ENCODE data around the gene GLT8D2.

GLT8D2 gene

GRCh38 chr12:104049903-104050356 lies at the start of gene GLT8D2:
GLT8D2 (minus strand) TSS chr12:104050187; CDS start chr12:104019648, 30,539 bp downstream.
- DNase-seq (ENCODE audit: low read depth in 3 of 3, low spot score in 1 of 3), result no peak

GRCh38 chr12:104097954-104098353 lies 48.0 kb upstream of the GLT8D2 start:
- DNase-seq (ENCODE audit: low read depth in 3 of 3, low spot score in 1 of 3), result no peak

GRCh38 chr12:104095289-104095688 lies 45.3 kb upstream of the GLT8D2 start:
- DNase-seq (ENCODE audit: low read depth in 3 of 3, low spot score in 1 of 3), result no peak

GRCh38 chr12:104094284-104094683 lies 44.3 kb upstream of the GLT8D2 start:
- no peak for DNase-seq (ENCODE audit: low read depth in 3 of 3, low spot score in 1 of 3)

GRCh38 chr12:104091136-104091535 lies 41.1 kb upstream of the GLT8D2 start:
- DNase-seq (ENCODE audit: low read depth in 3 of 3, low spot score in 1 of 3), result no peak

- no peak for DNase-seq (ENCODE audit: low read depth in 3 of 3, low spot score in 1 of 3)
Measured at GRCh38 chr12:104090685-104091084, 40.7 kb upstream of the GLT8D2 start.

GRCh38 chr12:104083769-104084475 lies 33.9 kb upstream of the GLT8D2 start:
- no peak for DNase-seq (ENCODE audit: low read depth in 3 of 3, low spot score in 1 of 3)

- no peak for DNase-seq (ENCODE audit: low read depth in 3 of 3, low spot score in 1 of 3)
Measured at GRCh38 chr12:104080764-104081163, 30.8 kb upstream of the GLT8D2 start.

GRCh38 chr12:104079024-104079423 lies 29.0 kb upstream of the GLT8D2 start:
- DNase-seq (ENCODE audit: low read depth in 3 of 3, low spot score in 1 of 3), result no peak

- no peak for DNase-seq (ENCODE audit: low read depth in 3 of 3, low spot score in 1 of 3)
Measured at GRCh38 chr12:104073699-104074098, 23.7 kb upstream of the GLT8D2 start.

GRCh38 chr12:104072099-104072498 lies 22.1 kb upstream of the GLT8D2 start:
- no peak for DNase-seq (ENCODE audit: low read depth in 3 of 3, low spot score in 1 of 3)

GRCh38 chr12:104064842-104065427 lies 14.9 kb upstream of the GLT8D2 start:
- no peak for DNase-seq (ENCODE audit: low read depth in 3 of 3, low spot score in 1 of 3)

- peak; percentile 64 to 85 (median 71) for DNase-seq (ENCODE audit: low read depth in 3 of 3, low spot score in 1 of 3)
Measured at GRCh38 chr12:104064031-104064841, 14.2 kb upstream of the GLT8D2 start, which contains the start of gene HCFC2. HCFC2 (plus strand) TSS chr12:104064531; CDS start chr12:104064561, 30 bp downstream.

GRCh38 chr12:104063712-104064030 lies 13.7 kb upstream of the GLT8D2 start:
- DNase-seq (ENCODE audit: low read depth in 3 of 3, low spot score in 1 of 3), result peak in 1 of 3 donors; percentile 4

GRCh38 chr12:104060791-104061190 lies 10.8 kb upstream of the GLT8D2 start:
- DNase-seq (ENCODE audit: low read depth in 3 of 3, low spot score in 1 of 3), result no peak

- no peak for DNase-seq (ENCODE audit: low read depth in 3 of 3, low spot score in 1 of 3)
Measured at GRCh38 chr12:104059963-104060362, 10.0 kb upstream of the GLT8D2 start.

GRCh38 chr12:104058802-104059201 lies 8.8 kb upstream of the GLT8D2 start:
- no peak for DNase-seq (ENCODE audit: low read depth in 3 of 3, low spot score in 1 of 3)

GRCh38 chr12:104057771-104058197 lies 7.8 kb upstream of the GLT8D2 start:
- no peak for DNase-seq (ENCODE audit: low read depth in 3 of 3, low spot score in 1 of 3)

- DNase-seq (ENCODE audit: low read depth in 3 of 3, low spot score in 1 of 3), result no peak
Measured at GRCh38 chr12:104056419-104056972, 6.5 kb upstream of the GLT8D2 start.

GRCh38 chr12:104055686-104056388 lies 5.8 kb upstream of the GLT8D2 start:
- DNase-seq (ENCODE audit: low read depth in 3 of 3, low spot score in 1 of 3), result no peak
